GM18517 (cell line): ENCODE data around the gene PRKCQ.
"Not testable (repeated sequence)": the region's sequence is repeated elsewhere in the genome, so short reads cannot be mapped to it uniquely, and the experiment has no call there.

Source experiments
- ATAC-seq: cut with Tn5 transposase; IDR thresholded peaks from one replicate; pipeline ENCODE4 v1.9.1; 2021; ENCODE audit warnings: mild to moderate bottlenecking, moderate library complexity; ENCODE audit not compliant: unreplicated experiment

PRKCQ gene

DNA sequence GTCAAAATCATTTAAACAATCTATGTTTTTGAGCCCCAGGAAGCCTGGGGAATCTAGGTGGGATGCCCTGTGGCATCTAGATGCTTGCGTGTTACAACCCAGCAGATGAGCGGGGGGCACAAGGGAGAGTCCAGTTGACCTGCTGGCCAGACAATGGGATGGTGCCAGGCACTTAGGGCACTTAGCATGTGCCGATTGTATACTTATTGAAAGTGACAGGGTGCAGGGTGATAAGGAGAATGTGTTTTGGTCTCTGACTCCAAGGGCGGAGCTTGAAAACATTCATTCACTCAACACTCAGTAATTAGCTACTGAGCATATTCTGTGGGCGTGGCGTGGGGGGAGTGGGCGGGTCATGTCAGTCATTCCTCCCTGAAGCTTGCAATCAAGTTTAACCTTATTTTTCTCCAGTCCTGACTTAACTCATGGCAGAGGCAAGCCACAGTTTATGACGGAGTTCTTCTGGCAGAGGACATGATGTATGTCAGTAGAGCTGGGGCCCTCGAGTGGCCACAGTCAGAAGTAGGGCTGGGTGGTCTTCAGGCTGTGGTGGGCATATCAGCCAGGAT, 115.1 kb downstream of the PRKCQ start:
- ATAC-seq = no peak

DNA sequence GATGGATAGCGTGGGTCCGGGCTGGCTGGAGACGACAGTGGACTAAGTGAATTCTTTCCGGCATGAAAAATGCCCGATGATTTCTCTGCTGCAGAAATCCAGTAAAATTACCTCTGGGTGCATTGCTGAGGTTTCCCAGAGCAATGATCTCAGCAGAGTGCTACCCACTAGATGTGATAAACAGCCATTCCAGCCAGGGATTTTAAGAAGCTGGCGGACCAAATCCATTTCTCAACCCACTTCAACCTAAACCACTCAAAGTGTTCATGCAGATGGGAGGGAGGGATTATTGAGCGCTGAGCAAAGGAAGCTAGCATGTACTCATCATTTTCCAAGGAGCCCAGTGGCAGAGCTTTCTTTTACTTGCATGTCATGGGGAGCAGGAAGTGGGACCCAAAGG, 116.7 kb downstream of the PRKCQ start:
- no peak for ATAC-seq

DNA sequence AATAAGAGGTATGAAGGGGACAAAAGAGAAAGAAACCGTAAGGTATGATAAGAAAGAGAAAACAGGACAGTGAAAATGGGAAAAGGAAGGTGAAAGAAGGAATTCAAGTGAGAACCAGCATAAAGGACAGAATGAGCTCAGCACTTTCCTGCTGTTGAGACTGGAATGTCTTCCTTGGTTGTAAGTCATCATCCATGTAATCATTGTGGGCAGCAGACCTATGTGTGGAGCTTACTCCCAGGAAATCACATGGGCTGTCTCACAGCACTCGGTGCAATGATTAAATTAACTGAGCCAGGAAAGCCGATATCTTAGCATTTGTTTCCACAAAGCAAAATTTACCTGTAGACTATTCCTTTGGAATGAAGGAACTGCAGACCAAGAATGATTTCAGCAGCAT, 118.1 kb downstream of the PRKCQ start:
- ATAC-seq = no peak

DNA sequence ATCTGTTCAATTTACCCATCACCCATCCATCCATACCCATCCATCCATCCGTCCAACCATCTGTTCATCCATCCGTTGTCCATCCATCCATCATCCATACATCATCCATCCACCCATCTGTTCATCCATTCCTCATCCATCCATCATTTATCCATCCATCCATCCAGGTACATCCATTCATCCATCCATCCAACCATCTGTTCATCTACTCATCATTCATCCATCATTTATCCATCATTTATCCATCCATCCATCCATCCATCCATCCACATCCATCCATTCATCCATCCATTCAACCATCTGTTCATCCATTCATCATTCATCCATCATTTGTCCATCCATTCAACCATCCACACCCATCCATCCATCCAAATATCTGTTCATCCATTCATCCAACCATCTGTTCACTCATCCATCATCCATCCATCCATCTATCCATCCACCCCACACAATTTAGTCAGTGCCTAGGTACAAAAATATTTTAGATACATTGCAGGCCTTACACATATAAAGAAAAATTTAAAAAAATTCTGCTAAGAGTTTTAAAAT, 119.1 kb downstream of the PRKCQ start:
- no peak for ATAC-seq

DNA sequence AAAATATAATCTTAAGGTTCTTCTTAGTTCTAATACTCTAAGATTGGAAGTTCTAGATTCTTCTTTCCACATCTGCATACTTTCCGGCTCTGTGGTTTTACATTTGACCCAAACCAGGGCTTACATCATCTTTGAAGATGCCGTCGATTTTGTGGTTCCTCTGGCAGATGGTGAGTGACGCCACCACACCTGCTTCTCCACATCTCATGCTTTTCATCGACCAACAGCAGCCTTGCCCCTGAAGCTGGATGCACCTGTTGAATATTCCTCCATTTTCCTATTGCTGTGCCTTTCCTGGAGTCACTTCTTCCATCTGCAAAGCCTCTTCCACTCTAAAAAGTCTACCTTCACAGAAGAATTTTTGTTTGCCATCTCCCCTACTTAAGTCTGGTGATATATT, 121.3 kb downstream of the PRKCQ start:
- no peak for ATAC-seq

DNA sequence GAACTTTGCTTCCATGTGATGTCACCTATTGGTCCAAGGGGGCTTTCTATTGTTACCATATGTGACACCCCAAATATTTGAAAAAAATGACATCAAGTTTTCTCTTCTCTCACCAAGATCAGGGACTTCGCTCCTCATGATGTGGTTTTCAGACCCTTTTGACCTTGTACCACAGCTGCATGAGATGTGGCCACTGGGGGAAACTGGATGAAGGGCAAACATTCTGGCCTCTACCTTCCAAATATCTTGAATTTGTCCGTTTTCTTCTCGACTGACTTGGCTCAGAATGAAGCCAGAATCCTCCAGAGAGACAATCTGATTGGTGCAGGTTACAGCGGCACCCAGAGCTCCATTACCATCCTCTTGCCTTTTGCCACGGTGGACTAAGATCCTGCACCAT, 122.7 kb downstream of the PRKCQ start:
- no peak for ATAC-seq

DNA sequence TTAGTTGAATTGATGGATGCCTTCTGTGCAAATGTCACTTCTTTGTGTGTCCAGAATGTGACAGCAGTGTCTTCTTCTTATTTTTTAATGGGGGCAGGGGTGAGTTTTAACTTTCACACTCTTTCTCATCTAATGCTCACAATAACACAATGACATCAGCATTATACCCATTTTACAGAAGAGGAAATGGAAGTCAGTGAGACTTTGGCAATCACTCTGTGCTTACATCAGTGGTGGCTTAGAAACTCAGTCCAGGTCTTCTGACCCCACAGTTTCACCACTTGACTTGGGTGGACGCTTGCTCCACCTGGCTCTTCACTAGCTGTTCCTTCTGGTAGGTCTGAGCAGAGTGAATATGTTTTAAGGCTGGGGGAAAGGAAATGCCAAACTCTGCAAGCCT, 124.0 kb downstream of the PRKCQ start:
- no peak for ATAC-seq

DNA sequence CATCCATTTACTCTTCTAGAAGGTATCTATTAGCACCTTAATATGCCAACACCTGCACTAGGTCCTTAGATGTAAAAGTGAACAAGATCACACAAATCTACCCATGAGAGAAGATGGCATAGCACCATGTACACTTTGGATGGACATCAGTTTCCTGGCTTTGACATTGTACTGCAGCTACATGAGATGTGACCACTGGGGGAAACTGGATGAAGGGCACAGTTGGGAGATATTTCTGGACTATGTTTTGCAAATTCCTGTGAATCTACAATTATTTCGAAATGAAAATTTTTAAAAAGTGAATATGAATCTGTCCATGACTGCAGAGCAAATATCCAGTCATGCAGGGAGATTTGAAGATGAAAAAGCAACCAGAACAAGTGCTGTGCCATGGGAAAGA, 124.5 kb downstream of the PRKCQ start:
- no peak for ATAC-seq

DNA sequence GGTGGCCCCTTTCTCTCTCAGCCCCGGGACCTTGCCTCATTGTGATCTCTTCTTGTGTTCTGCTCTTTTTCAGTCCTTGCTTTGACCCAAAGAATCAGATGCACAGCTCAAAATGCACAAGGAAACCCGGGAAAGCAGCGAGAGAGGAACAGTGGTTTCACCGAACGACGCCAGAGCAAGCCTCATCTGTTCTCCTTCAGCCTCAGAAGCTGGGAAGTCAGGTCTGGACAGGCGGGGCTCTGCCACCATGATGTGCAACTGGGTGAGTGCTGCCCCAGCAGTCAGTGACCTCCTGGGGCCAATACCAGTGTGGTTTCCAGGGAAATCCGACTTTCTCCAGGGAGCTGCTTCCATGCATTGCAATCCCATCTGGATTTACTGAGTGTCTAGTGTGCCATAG, 133.4 kb downstream of the PRKCQ start:
- no peak for ATAC-seq

DNA sequence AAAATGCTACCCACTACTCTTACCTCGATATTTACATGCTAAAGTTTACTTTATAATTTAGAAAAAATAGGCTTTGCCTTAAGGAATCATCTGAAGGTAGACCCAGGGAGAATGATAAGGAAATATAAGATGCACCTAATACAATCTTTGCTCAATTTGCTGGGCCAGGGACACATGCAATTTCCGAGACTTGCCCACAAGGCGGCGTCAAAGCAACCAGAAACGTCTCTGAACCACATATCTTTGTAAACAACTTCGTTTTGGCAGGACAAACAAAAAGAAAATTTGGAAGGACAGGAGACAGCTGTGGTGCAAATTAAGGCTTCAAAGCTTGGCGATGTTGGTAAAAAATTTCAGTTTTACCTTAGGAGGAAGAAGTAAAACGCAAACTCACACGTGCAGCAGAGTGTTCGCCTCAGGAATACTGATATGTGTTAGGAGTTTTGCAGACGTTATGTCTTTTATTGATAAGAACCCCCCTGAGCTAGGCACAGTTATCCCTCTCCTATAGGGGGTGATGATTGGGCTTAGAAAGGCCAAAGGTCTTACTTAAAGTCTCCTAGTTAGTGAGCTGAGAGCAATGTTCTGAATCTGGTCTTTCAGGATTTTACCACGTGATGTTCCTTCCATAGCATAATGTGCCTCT, 134.3 kb downstream of the PRKCQ start:
- ATAC-seq = no peak

DNA sequence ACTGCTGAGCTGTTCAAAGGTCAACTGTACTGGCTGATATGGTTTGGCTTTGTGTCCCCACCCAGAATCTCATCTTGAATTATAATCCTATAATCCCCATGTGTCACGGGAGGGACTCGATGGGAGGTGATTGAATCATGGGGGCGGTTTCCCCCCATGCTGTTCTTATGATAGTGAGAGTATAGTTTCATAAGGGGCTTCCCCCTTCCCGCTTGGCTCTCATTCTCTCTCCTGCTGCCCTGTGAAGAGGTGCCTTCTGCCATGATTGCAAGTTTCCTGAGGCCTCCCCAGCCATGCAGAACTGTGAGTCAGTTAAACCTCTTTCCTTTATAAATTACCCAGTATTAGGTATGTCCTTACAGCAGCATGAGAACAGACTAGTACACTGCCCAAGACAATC, 140.2 kb downstream of the PRKCQ start:
- not testable (repeated sequence) for ATAC-seq

DNA sequence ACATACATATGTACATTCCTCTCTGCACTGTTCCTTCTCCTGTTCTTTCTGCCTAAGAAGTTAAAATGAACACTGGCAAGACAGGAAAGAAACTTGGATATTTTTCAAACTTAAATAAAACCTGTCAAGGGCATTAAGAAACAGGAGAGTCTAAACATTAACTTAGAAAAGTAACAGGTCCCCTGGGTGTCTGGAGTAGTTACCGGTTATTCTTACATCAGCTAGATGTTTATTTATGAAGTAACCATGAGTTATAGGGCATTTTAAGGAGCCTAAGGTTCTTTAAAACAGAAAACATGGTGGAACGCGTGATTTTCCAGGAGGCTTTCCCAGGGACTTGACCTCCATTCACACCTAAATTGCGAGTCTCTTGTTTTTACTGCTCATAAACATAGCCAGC, 148.2 kb downstream of the PRKCQ start:
- no peak for ATAC-seq

DNA sequence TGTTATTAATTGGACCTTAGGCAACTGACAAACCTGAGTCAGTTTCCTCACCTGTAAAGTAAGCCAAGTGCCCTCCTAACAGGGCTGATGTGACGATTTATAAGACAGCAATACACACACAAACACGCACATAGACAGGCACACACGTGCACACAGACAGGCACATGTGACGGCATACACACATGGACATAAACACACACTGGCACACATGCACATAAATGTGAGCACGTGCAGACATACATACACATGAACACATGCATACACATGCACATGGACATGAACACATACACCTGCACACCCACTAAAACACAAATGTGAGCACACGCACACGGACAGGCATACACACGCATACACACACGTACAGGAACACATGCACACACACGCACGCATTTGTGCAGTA, 148.9 kb downstream of the PRKCQ start:
- ATAC-seq = no peak

DNA sequence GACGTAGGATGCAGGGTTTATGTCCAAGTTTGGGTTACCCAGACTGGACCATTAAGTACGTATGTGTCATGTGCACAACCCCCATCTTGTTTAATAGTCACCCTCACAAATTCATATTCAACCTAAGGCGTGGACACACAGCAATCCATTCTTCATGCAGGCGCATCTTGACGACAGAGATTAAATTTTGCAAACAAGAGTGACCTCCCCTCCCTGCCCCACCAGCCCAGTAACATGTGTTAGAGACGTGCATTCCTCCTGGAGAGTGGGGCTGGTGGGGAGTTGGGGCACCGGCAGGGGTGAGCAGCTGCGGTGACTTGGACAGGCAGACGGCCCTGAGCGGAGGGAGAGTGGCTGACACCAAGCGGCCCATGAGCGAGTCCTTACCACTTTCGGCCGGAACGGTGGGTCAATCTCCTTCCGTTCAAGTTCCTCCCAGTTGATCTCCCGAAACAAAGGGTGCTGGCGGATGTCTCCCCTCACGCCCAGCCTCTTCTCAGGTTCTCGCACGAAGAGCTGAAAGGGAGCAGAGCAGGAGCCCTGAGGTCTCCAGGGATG, 149.6 kb downstream of the PRKCQ start:
- no peak for ATAC-seq

DNA sequence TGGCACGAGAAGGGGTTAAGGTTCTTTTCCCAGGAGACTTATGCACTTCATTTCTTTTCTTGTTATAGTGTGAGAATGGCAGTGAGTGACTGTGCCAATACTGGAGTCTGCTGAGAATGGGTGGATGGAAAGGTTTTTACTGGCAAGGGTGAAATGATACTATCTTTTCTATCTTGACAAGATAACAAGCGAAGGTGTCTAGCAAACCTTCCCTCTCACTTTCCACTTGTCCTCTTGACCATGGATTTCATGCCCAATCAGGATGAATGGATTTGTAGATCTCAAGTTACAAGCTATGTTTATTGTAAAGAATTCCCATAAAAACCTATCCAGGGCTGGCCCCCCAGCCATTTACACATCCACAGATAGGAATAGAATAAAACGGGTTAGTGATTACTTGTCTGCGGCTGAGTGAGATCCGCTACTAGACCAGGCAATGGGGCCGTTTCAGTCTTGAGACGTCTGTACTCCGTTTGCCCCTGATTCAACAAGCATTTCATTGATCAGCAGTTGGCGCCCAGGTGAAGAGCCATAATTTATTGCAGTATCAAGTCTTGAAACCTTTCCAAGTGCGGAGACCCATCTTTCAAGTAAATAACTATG, 152.6 kb downstream of the PRKCQ start:
- no peak for ATAC-seq

DNA sequence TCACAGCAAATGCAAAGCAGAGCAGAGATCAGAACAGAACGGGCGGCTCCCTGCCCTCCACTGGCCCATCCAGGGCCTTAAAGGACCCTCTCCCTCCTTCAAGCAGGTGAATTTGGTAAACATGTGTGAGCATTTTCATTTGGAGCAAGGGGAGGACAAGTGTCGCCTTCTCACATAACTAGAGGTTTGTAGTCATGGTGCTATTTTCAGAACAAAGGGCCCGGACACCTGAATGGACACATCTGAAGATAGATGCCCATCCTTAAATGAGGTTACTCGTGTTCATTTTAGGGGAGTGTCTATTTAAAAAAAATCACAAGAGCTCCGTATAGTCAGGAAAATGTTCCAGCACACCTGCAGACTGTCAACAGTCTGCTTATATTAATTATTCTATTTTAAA, 153.8 kb downstream of the PRKCQ start:
- no peak for ATAC-seq

DNA sequence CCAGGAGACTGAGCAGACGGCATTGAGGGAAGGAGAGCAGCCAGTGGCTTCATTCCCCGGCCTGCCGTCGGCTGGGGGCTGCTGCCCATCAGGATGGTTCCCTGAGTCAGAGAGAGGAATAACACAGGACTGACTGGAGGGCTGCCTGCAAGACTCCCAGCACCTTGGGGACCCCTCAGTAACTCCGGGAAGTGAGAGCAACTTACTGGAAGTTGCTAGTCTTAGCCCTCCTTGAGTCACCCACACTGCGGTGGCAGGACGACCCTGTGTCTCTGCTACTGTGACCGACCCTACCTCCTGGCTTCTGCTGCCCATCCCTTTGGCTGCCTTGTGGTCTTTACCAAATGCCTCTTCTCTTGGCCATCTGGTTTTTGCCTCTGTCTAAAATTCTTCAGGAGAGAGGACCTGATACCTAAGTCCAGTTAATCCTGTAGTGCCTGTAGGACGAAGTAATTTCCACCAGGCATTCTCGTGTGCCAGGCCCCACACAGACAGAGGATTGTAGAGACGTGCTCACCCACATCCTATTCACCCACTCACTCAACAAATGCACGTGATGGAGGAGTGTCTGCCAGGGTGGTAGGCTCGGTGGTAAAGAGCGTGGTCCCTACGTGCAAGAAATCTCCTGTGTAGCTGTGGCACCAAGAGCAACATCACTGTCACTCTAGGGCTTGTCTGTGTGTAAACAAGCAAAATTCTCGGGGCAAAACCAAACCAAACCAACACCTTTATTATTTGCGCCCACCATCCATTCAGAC, 156.5 kb downstream of the PRKCQ start:
- ATAC-seq = no peak

DNA sequence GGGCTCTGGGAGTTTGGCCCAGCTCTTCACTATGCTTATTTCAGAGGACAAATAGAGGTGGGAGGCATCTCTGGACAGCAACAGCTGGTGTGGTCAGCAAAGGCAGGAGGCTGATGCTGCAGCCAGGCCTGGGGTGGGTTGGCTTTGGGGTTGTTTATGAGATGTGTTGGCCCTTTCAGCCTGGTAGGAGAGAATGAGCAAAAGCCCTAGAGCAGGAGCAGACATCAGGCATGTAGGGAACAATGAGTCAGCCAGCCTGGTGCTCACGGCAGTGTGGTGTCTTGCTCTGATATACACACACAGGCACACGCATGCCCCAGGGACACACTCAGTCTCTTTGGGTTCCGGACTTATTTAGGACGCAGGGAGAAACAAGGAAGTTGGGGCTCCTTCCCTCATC, 157.1 kb downstream of the PRKCQ start:
- no peak for ATAC-seq

DNA sequence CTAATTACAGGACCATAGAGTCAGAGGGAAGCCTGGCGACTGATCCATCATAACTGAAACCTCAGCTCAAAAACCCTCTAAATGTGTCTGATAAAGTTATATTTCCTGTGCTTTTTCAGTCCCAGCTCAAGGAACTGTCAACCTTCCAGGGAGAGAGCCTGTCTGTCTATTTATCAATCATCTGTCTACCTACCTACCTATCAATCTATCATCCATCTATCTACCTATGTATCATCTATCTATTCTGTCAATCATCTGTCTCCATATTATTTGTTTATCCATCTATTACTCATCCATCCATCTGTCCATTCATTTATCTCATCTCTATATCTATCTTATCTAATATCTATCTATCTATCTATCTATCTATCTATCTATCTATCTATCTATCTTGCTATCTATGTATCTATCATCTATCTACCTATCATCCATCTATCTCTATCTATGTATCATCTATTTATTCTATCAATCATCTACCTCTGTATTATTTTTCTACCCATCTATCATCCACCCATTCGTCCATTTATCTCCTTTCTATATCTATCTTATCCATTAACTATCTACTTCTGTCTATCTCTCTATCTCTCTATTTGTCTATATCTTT, 161.4 kb downstream of the PRKCQ start:
- ATAC-seq = no peak

DNA sequence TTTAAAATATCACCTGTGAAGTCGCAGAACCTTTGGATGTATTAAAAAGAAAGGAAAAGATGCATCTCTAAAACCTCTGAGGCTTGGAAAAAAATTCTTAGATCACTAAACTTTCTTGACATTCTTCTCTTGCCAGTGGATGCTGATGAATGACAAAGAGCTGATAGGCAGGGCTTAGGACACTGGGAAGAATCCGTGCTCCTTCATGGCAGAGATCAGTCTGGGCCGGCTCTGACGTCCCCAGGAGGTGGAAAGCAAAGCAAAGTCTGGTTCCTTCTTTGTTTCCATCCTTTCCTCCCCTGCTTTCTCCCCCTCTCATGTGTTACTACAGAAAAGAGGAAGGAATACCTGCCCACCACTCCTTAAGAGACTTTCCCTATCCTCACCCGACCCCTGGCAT, 161.9 kb downstream of the PRKCQ start:
- no peak for ATAC-seq

DNA sequence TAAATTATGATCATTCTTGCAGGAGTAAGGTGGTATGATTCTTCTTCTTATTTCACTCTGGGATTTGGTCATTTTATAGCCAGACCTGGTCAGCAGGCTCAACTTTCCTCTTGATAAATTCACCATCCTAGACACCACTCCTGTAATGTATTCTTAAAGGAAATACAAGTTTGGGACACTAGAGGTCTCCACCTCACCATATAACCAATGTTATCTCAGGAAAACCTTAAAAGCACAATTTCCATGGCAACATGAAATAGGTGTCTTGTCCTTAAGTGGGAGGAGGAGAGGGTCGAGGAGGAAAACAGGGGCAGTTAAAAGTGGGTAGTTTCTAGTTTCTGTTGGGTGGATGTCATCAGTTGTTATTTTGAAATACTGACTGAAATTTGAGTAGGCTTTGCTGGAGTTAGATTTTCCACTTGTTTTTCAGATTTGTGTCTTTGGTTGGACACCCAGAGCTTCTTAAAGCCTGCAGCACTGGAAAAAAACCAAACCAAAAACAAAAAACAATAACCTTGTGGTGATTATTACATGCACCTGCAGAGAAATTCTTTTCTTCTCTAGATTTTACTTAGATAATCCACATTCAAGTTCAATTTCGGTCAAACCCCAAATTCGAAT, 163.1 kb downstream of the PRKCQ start:
- ATAC-seq = no peak
